Psoas muscle (tissue), 8 donors: ENCODE data around the gene GABPB2. TPM values are rescaled to one million over a fixed set of nuclear protein-coding genes. Genes with fewer than 3 reads are reported as not detected.

Experiments
- ATAC-seq, 4 donors: fragments of 200-7000 bp; cut with Tn5 transposase; one replicate each; pipeline ENCODE4 v1.9.1; 2020; ENCODE audit warnings: moderate library complexity in 3 of 4, mild to moderate bottlenecking in 2 of 4
- DNase-seq, 2 donors: peaks; one replicate each; pipeline ENCODE4 v3.0.0-alpha.2; 2020
- H3K27ac ChIP-seq: fragments of 200-600 bp; one replicate; pipeline ENCODE4 v1.8.0; 2022
- H3K27me3 ChIP-seq, 3 donors: fragments of 200-600 bp in 1 of 3; one replicate each; pipeline versions ENCODE4 v1.6.1 to v1.8.0; 2013 to 2022; ENCODE audit warnings: low read length in 2 of 3, mild to moderate bottlenecking in 2 of 3, moderate library complexity in 1 of 3; ENCODE audit not compliant: insufficient read depth in 3 of 3
- H3K36me3 ChIP-seq, 2 donors: fragments of 200-600 bp in 1 of 2; one replicate each; pipeline versions ENCODE4 v1.6.1 to v1.8.0; 2013 to 2022; ENCODE audit warnings: low read depth in 1 of 2, mild to moderate bottlenecking in 1 of 2, moderate library complexity in 1 of 2; ENCODE audit not compliant: insufficient read depth in 1 of 2
- H3K4me1 ChIP-seq: fragments of 200-600 bp; one replicate; pipeline ENCODE4 v1.8.0; 2022
- H3K4me3 ChIP-seq: fragments of 200-600 bp; one replicate; pipeline ENCODE4 v1.8.0; 2022; ENCODE audit warnings: mild to moderate bottlenecking
- H3K9me3 ChIP-seq: fragments of 200-600 bp; one replicate; pipeline ENCODE4 v1.8.0; 2022
- WGBS, 3 donors: extraction: QIAGEN DNeasy Blood & Tissue Kit; methylation state at CpG; one replicate each; pipeline versions ENCODE4 v1.1.6 to v1.1.7; 2013; 5-methylcytosine and 5-hydroxymethylcytosine counted together
- intact Hi-C, 2 donors: fragments of 100-400 bp; cut with DNase I; formaldehyde crosslinking; loops; one replicate each; pipeline versions ENCODE4 v1.11.0 to v1.14.2; 2022
- polyA plus RNA-seq, 3 donors: library from polyadenylated mRNA; stranded (reverse); fragments of 200-250 nt; gene quantifications; one replicate each; pipeline ENCODE4 v1.2.3, GENCODE V29; 2013
- total RNA-seq, 4 donors: library from RNA; stranded (reverse); fragmentation: NEBNext Ultra II Directional in 2 of 4; extraction: Animal tissue kit (Norgen Biotek cat#: 25700) in 2 of 4; gene quantifications; one replicate each; pipeline versions ENCODE4 v1.2.1 to v1.2.4, GENCODE V29; 2021 to 2023
- TF ChIP-seq, protein P1 (sequence below): fragments of 200-600 bp; IDR thresholded peaks from one replicate; pipeline ENCODE4 v1.8.0; 2022; ENCODE audit warnings: antibody characterized with exemption
- donor health status: healthy with polysubstance abuse.
- donor health status: DM: no; HTN: no; CAD: no; lungs with moderate emphysema.
- donor health status: Bipolar disorder and iron deficiency.
- donor health status: healthy.
- donor health status: DM: yes; HTN: yes; CAD: no.
- donor health status: DM: no; HTN: no; CAD: no.
- donor health status: DM: no; HTN: no; CAD: no.
- donor health status: DM: yes; HTN: yes; CAD: no.

Gene GABPB2
- total and polyA plus RNA-seq, 7 donors: 2.6 to 15.9 (median 8.2) TPM

DNA sequence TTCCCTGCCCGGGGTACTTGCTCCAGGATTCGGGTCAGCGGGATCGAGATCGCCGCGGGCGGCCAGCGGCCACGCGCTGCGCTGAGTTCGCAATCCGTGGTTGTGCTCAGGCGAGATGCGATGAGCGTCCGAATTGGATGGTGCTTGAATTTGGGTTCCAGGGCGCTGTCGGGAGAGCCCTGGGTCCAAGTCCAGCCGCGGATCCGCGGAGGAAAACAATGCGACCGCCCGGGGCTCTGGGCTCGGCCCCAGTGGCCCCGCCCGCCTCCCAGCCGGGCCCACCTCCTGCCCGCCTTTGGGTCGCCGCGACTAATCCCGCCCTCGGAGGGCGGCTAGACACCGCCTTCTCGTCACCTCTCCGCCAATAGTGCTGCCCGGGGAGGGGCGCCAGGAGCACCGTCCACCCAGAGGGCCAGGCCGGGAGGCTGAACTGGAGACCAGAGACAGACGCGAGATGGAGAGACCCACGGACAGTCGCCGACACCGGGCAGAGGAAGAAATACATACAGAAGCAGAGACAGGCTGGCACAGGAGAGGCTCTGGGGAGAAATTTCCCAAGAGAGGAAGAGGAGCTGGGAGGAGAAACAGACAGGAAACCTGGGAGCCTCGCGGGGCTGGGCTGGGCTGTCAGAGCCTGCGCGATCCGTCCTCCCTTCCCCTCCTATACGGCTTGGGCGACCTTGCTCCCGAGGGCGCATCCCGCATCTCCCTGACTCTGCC, 76.0 kb downstream of the GABPB2 start, which contains the start of gene SEMA6C:
TSS of gene SEMA6C (minus strand) at position 220 of the 720 bp plus-strand sequence. CDS start 4,010 bp downstream, outside the sequence.
- Histone ChIP-seq H3K36me3 (no peaks in the 10 kb centered on the region), H3K4me3 (peak within 1 kb of the TSS; percentile 76), H3K27ac (peak within 1 kb of the TSS; percentile 89), H3K27me3 (no peaks in the 10 kb centered on the region), H3K4me1 (peaks cover 48% of the 10 kb centered on the region), H3K9me3 (no peaks in the 10 kb centered on the region)
- TF ChIP-seq, protein P1, sequence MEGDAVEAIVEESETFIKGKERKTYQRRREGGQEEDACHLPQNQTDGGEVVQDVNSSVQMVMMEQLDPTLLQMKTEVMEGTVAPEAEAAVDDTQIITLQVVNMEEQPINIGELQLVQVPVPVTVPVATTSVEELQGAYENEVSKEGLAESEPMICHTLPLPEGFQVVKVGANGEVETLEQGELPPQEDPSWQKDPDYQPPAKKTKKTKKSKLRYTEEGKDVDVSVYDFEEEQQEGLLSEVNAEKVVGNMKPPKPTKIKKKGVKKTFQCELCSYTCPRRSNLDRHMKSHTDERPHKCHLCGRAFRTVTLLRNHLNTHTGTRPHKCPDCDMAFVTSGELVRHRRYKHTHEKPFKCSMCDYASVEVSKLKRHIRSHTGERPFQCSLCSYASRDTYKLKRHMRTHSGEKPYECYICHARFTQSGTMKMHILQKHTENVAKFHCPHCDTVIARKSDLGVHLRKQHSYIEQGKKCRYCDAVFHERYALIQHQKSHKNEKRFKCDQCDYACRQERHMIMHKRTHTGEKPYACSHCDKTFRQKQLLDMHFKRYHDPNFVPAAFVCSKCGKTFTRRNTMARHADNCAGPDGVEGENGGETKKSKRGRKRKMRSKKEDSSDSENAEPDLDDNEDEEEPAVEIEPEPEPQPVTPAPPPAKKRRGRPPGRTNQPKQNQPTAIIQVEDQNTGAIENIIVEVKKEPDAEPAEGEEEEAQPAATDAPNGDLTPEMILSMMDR: no peak
- intact Hi-C loops: no loop called here
- DNase-seq: peak; percentile 96 to 98
- WGBS, 3 donors: 0 to 1% (median 0%) methylated on average over 38 to 61 of the region's 61 CpGs
- peak; percentile 82 to 89 (median 84) for ATAC-seq

DNA sequence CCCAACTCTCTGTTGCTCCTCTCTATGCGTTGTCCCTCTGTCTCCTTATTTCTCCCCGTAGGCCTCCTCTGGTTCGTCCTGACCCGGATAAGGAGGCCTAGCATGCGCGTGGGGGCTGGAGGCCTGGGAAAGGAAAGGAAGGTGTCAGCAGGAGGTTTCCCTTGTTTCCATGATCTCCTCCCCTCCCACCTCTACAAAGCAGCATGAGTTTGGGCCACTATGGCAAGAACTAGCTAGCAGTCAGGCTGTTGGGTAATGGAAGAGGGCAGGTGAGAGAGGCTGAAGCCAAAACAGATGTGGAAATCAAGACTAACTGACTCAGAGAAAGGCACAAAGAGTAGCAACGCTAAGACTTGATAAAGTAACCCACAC, 76.6 kb downstream of the GABPB2 start:
- ATAC-seq: peak; percentile 27 to 55 (median 48)
- H3K9me3 ChIP-seq: no peaks in the 10 kb centered on the region
- TF ChIP-seq, protein P1: no peak

DNA sequence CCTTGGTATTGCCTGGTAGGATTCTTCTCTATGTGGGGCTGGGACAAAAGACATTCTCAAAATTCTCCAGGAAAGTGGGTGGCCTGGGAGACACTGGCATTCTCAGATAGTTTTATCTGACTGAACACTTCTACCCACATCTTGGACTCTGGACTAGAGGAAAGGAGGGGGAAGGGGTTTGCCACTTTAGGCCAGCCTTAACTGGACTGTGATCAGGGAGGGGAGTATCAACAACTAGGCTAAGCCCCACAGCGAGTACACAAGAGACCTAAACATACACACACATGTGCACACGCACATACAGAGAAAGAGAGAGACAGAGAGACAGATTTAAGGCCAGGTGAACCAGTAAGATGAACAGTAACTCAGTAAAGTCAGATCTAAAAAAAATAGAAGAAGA, 77.1 kb downstream of the GABPB2 start:
- no peak for DNase-seq
- peak overlapping the region; percentile 89 for H3K27ac ChIP-seq

More for the DNA sequence above, 76.6 kb downstream of the GABPB2 start:
- Histone ChIP-seq H3K4me3 (peak overlapping the region; percentile 76), H3K27me3 (no peaks in the 10 kb centered on the region), H3K27ac (peak overlapping the region; percentile 89), H3K36me3 (no peaks in the 10 kb centered on the region), H3K4me1 (peaks cover 44% of the 10 kb centered on the region)
- WGBS, 3 donors: 1 to 3% (median 2%) methylated on average over 7 of the region's 7 CpGs
- intact Hi-C loops: no loop called here
- no peak for DNase-seq

DNA sequence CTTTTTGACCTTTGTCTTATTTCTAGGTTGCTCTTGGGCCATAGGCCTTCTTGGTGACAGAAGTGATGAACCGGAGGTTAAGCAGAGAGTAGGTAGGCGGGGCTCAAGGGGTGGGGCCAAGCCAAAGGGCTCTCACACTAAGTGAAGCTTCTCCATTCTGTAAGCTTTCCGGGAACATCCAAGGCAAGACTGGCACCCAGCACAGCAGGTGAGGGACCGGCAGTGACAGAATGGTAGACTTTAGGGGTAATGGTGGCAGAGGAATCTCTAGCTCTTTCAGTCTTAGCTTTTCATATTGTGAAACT, 85.9 kb downstream of the GABPB2 start, which contains the start of gene TNFAIP8L2:
TSS of gene TNFAIP8L2 (plus strand) at position 135 of the 305 bp plus-strand sequence. CDS start 2,049 bp downstream, outside the sequence.
- H3K4me3 ChIP-seq: peak within 1 kb of the TSS; percentile 37
- TF ChIP-seq, protein P1: no peak
- no peaks in the 10 kb centered on the region for H3K4me1 ChIP-seq
- intact Hi-C loops: loop anchor here (1.0 to 5.0 kb wide), 3 partner anchors 56 to 129 kb away; no protein-coding TSS in a partner anchor
- H3K27me3 ChIP-seq: no peaks in the 10 kb centered on the region
- H3K36me3 ChIP-seq: peaks cover 4 to 37% of the 10 kb centered on the region in 2 donors
- 62 to 72% (median 67%) methylated on average over 4 of the region's 4 CpGs for WGBS, 3 donors
- DNase-seq (peak in 1 of 2 donors; percentile 75), ATAC-seq (peak in 2 of 4 donors; percentile 26 to 33)
- H3K27ac ChIP-seq: peak within 1 kb of the TSS; percentile 43
- H3K9me3 ChIP-seq: no peaks in the 10 kb centered on the region

More for the DNA sequence above, 77.1 kb downstream of the GABPB2 start:
- intact Hi-C loops: no loop called here
- H3K36me3 ChIP-seq: no peaks in the 10 kb centered on the region
- peaks cover 38% of the 10 kb centered on the region for H3K4me1 ChIP-seq
- H3K9me3 ChIP-seq: no peaks in the 10 kb centered on the region
- TF ChIP-seq, protein P1: no peak
- no peak for ATAC-seq
- no peaks in the 10 kb centered on the region for H3K27me3 ChIP-seq
- H3K4me3 ChIP-seq: peak overlapping the region; percentile 76
- 61 to 80% (median 76%) methylated on average over 2 of the region's 2 CpGs for WGBS, 3 donors
